Measurements from ENCODE around the gene PAPLN. TPM values are rescaled to one million over a fixed set of nuclear protein-coding genes. Genes with fewer than 3 reads are reported as not detected.

PAPLN gene
- total RNA-seq, 1 experiment from 2014 or later: 9.6 TPM

DNA sequence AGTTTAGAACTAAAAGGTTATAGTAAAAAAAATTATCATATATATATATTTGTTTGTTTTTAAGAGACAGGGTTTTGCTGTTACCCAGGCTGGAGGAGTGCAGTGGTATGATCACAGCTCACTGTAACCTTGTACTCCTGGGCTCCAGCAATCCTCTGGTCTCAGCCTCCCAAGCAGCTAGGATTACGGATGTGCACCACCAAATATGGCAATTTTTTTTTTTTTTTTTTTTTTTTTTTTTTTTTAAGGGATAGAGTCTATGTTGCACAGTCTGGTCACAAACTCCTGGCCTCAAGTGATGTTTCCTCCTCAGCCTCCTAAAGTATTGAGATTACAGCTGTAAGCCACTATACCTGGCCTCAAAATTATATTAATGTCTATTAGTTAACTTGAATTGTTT lies 48.7 kb downstream of the PAPLN start:
- Histone ChIP-seq H4K20me1 (ENCODE audit: insufficient read depth) (no peaks in the 10 kb centered on the region), H3K4me2 (ENCODE audit: low read length) (no peak overlapping the region), H3K4me3 (replicated peaks in 1 of 2; ENCODE audit: low read depth in 1 of 2, low read length in 2 of 2) (no peak overlapping the region), H3K9me2 (ENCODE audit: insufficient read depth) (no peaks in the 10 kb centered on the region), H3K9ac (ENCODE audit: low read length) (no peak overlapping the region), H2AFZ (ENCODE audit: low read depth, low read length, poor library complexity, severe bottlenecking) (no peak overlapping the region), H3K9me3 (ENCODE audit: control insufficient read depth in 1 of 2, insufficient read depth in 1 of 2, low read depth in 1 of 2, low read length in 2 of 2) (no peaks in the 10 kb centered on the region), H3K79me2 (ENCODE audit: insufficient read depth, low read length) (no peaks in the 10 kb centered on the region), H3K4me1 (ENCODE audit: control insufficient read depth in 1 of 2, insufficient read depth in 2 of 2, low read length in 2 of 2) (no peaks in the 10 kb centered on the region), H3K36me3 (ENCODE audit: control insufficient read depth in 1 of 2, insufficient read depth in 2 of 2, low read length in 2 of 2) (peaks cover 0 to 6% of the 10 kb centered on the region in 2 experiments; a peak in 2 of 4 replicates), H3K27me3 (ENCODE audit: insufficient read depth, low read length) (no peaks in the 10 kb centered on the region), H3K27ac (ENCODE audit: low read depth, low read length) (no peak overlapping the region)
- DNase-seq (ENCODE audit: low read depth, low spot score): no peak
- no peak for ATAC-seq
- intact Hi-C loops (cut with micrococcal nuclease): loop anchor here (2.0 kb wide), 1 partner anchor 113 kb away; no protein-coding TSS in a partner anchor
- ChIA-PET CTCF (interaction anchor here (2.6 kb wide), 1 partner anchor 9 kb away, joined by 8 read pairs; no protein-coding TSS in a partner anchor), POLR2A (no interaction called here), RAD21 (ENCODE audit: low non-redundant PET in 1 of 2, low total read pairs in 2 of 2, uncharacterized antibody in 2 of 2, unreplicated experiment in 2 of 2) (no interaction called here)
- no TSS peak for BruUV-seq (replicated peaks)
- no peak for TF ChIP-seq ZNF274 (IDR thresholded peaks at IDR 0.05; ENCODE audit: low read depth, low read length)
- TF ChIP-seq TCF7L2 (IDR thresholded peaks at IDR 0.05; ENCODE audit: borderline replicate concordance, extremely low read depth, insufficient read depth, insufficient read length): no peak
- no peak for TF ChIP-seq CBX3 (IDR thresholded peaks at IDR 0.05; ENCODE audit: low read depth)
- TF ChIP-seq, protein P1, sequence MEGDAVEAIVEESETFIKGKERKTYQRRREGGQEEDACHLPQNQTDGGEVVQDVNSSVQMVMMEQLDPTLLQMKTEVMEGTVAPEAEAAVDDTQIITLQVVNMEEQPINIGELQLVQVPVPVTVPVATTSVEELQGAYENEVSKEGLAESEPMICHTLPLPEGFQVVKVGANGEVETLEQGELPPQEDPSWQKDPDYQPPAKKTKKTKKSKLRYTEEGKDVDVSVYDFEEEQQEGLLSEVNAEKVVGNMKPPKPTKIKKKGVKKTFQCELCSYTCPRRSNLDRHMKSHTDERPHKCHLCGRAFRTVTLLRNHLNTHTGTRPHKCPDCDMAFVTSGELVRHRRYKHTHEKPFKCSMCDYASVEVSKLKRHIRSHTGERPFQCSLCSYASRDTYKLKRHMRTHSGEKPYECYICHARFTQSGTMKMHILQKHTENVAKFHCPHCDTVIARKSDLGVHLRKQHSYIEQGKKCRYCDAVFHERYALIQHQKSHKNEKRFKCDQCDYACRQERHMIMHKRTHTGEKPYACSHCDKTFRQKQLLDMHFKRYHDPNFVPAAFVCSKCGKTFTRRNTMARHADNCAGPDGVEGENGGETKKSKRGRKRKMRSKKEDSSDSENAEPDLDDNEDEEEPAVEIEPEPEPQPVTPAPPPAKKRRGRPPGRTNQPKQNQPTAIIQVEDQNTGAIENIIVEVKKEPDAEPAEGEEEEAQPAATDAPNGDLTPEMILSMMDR (IDR thresholded peaks at IDR 0.05 in 2 of 3, conservative IDR thresholded peaks at IDR 0.05 in 1 of 3; ENCODE audit: borderline replicate concordance in 1 of 3, insufficient read depth in 1 of 3, low read depth in 2 of 3, low read length in 2 of 3): no peak
- TF ChIP-seq ZFX (IDR thresholded peaks at IDR 0.05): no peak
- TF ChIP-seq, protein P2, sequence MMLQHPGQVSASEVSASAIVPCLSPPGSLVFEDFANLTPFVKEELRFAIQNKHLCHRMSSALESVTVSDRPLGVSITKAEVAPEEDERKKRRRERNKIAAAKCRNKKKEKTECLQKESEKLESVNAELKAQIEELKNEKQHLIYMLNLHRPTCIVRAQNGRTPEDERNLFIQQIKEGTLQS (IDR thresholded peaks at IDR 0.05): no peak
- TF ChIP-seq EZH2 (IDR thresholded peaks at IDR 0.05): no peak
- TF ChIP-seq, protein P3, sequence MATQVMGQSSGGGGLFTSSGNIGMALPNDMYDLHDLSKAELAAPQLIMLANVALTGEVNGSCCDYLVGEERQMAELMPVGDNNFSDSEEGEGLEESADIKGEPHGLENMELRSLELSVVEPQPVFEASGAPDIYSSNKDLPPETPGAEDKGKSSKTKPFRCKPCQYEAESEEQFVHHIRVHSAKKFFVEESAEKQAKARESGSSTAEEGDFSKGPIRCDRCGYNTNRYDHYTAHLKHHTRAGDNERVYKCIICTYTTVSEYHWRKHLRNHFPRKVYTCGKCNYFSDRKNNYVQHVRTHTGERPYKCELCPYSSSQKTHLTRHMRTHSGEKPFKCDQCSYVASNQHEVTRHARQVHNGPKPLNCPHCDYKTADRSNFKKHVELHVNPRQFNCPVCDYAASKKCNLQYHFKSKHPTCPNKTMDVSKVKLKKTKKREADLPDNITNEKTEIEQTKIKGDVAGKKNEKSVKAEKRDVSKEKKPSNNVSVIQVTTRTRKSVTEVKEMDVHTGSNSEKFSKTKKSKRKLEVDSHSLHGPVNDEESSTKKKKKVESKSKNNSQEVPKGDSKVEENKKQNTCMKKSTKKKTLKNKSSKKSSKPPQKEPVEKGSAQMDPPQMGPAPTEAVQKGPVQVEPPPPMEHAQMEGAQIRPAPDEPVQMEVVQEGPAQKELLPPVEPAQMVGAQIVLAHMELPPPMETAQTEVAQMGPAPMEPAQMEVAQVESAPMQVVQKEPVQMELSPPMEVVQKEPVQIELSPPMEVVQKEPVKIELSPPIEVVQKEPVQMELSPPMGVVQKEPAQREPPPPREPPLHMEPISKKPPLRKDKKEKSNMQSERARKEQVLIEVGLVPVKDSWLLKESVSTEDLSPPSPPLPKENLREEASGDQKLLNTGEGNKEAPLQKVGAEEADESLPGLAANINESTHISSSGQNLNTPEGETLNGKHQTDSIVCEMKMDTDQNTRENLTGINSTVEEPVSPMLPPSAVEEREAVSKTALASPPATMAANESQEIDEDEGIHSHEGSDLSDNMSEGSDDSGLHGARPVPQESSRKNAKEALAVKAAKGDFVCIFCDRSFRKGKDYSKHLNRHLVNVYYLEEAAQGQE (IDR thresholded peaks at IDR 0.05; ENCODE audit: low read depth): no peak
- TF ChIP-seq, protein P4, sequence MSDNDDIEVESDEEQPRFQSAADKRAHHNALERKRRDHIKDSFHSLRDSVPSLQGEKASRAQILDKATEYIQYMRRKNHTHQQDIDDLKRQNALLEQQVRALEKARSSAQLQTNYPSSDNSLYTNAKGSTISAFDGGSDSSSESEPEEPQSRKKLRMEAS (IDR thresholded peaks at IDR 0.05): no peak
- no peak for TF ChIP-seq CEBPB (IDR thresholded peaks at IDR 0.05; ENCODE audit: low read depth)
- TF ChIP-seq FOSL1 (IDR thresholded peaks at IDR 0.05; ENCODE audit: low read depth): no peak
- TF ChIP-seq EZH2phosphoT487 (IDR thresholded peaks at IDR 0.05; ENCODE audit: borderline replicate concordance): no peak
- TF ChIP-seq POLR2A (IDR thresholded peaks at IDR 0.05; ENCODE audit: borderline replicate concordance, extremely low read depth, insufficient read depth, insufficient read length): no peak
